B cell (primary cell): ENCODE results near the gene CLASP1. TPM values are rescaled to one million over a fixed set of nuclear protein-coding genes. Genes with fewer than 3 reads are reported as not detected.

Source experiments
- ATAC-seq: fragments of 200-7000 bp; cut with Tn5 transposase; one replicate; pipeline ENCODE4 v1.10.0; 2021; ENCODE audit warnings: low read depth, mild to moderate bottlenecking, moderate number of reproducible peaks, moderate library complexity
- CTCF ChIA-PET: fragments of 350-600 bp; sonication (Branson Sonifier 250); formaldehyde crosslinking; loops from one replicate; lab custom pipeline; 2021; ENCODE audit warnings: antibody characterized with exemption, inconsistent platforms; lab: Charles Lee
- POLR2A ChIA-PET: fragments of 350-600 bp; sonication (Branson Sonifier 250); formaldehyde crosslinking; loops from one replicate; lab custom pipeline; 2021; ENCODE audit warnings: antibody characterized with exemption; lab: Charles Lee
- DNase-seq: peaks from one replicate; pipeline ENCODE4 v3.0.0; 2013
- H2AFZ ChIP-seq: 2 replicates; pipeline ENCODE4 v1.6.1; 2012; ENCODE audit warnings: mild to moderate bottlenecking, low read depth, low read length; ENCODE audit not compliant: insufficient read depth, poor library complexity, severe bottlenecking
- H3K27ac ChIP-seq, 2 donors: 1 replicate in 1 of 2; 2 replicates in 1 of 2; pipeline ENCODE4 v1.5.1; 2012 to 2013; ENCODE audit warnings: low read length in 2 of 2, mild to moderate bottlenecking in 2 of 2, moderate library complexity in 1 of 2
- H3K27me3 ChIP-seq, 4 experiments: fragments of 200-600 bp in 1 of 4; sonication (generic) in 1 of 4; replicated peaks in 1 of 4; 1 replicate in 2 of 4; 2 replicates in 2 of 4; pipeline versions ENCODE4 v1.6.1 to v1.7.0; 2013 to 2016; ENCODE audit warnings: low read length in 3 of 4, mild to moderate bottlenecking in 2 of 4, mixed read lengths in 1 of 4, moderate library complexity in 1 of 4; ENCODE audit not compliant: insufficient read depth in 4 of 4, control insufficient read depth in 3 of 4; ENCODE audit errors: control extremely low read depth in 1 of 4
- H3K36me3 ChIP-seq, 2 experiments: replicated peaks in 1 of 2; 1 replicate in 1 of 2; 2 replicates in 1 of 2; pipeline versions ENCODE4 v1.6.1 to v1.7.1; 2013; ENCODE audit warnings: low read length in 1 of 2; ENCODE audit not compliant: insufficient read depth in 2 of 2, control insufficient read depth in 1 of 2; ENCODE audit errors: control extremely low read depth in 1 of 2, extremely low read depth in 1 of 2
- H3K4me1 ChIP-seq, 2 donors: fragments of 200-600 bp in 1 of 2; sonication (generic) in 1 of 2; 1 replicate in 1 of 2; 2 replicates in 1 of 2; pipeline versions ENCODE4 v1.5.1 to v1.6.1; 2013 to 2017; ENCODE audit warnings: low read length in 2 of 2; ENCODE audit not compliant: control insufficient read depth in 2 of 2, insufficient read depth in 2 of 2
- H3K4me2 ChIP-seq: replicated peaks from 2 replicates; pipeline ENCODE3; 2012; ENCODE audit warnings: mild to moderate bottlenecking, low read depth, low read length; ENCODE audit not compliant: poor library complexity, severe bottlenecking
- H3K4me3 ChIP-seq, 5 experiments: fragments of 200-600 bp in 1 of 5; sonication (generic) in 1 of 5; 1 replicate in 3 of 5; 2 replicates in 2 of 5; pipeline versions ENCODE4 v1.5.1 to v1.7.0; 2011 to 2016; ENCODE audit warnings: low read length in 4 of 5, mild to moderate bottlenecking in 4 of 5, low read depth in 2 of 5, control low read depth in 1 of 5, moderate library complexity in 1 of 5; ENCODE audit not compliant: insufficient read depth in 1 of 5; ENCODE audit errors: control extremely low read depth in 1 of 5, extremely low read depth in 1 of 5
- H3K79me2 ChIP-seq: fragments of 200-600 bp; sonication (generic); one replicate; pipeline ENCODE4 v1.6.0; 2016; ENCODE audit warnings: low read length; ENCODE audit not compliant: control insufficient read depth, insufficient read depth
- H3K9ac ChIP-seq: fragments of 200-600 bp; sonication (generic); 2 replicates; pipeline ENCODE4 v1.6.1; 2017; ENCODE audit warnings: mild to moderate bottlenecking, low read length, moderate library complexity
- H3K9me3 ChIP-seq, 3 donors: one replicate each; pipeline versions ENCODE4 v1.6.1 to v1.7.1; 2013; ENCODE audit warnings: low read length in 2 of 3; ENCODE audit not compliant: control insufficient read depth in 2 of 3, insufficient read depth in 1 of 3; ENCODE audit errors: control extremely low read depth in 1 of 3
- H4K20me1 ChIP-seq: 2 replicates; pipeline ENCODE4 v1.6.0; 2012; ENCODE audit warnings: mild to moderate bottlenecking, low read length; ENCODE audit not compliant: insufficient read depth, control insufficient read depth, poor library complexity, severe bottlenecking
- H3K27ac Mint-ChIP-seq: one replicate; pipeline ENCODE4 v1.8.0; 2021; ENCODE audit warnings: mixed read lengths
- H3K27me3 Mint-ChIP-seq: one replicate; pipeline ENCODE4 v1.8.0; 2021; ENCODE audit warnings: mixed read lengths
- H3K4me1 Mint-ChIP-seq: one replicate; pipeline ENCODE4 v1.8.0; 2021; ENCODE audit warnings: mixed read lengths
- H3K4me3 Mint-ChIP-seq: one replicate; pipeline ENCODE4 v1.8.0; 2021; ENCODE audit warnings: mixed read lengths
- H3K9me3 Mint-ChIP-seq: one replicate; pipeline ENCODE4 v1.8.0; 2022; ENCODE audit warnings: mixed read lengths; ENCODE audit not compliant: insufficient read depth
- EZH2 ChIP-seq: IDR thresholded peaks from 2 replicates; pipeline ENCODE4 v1.6.1; 2012; ENCODE audit warnings: borderline replicate concordance, low read depth, mild to moderate bottlenecking, moderate library complexity, low read length; ENCODE audit not compliant: insufficient read depth, poor library complexity, severe bottlenecking
- WGBS: methylation state at CpG from one replicate; pipeline ENCODE4 v1.1.5; 2013; ENCODE audit warnings: missing lambda C conversion rate; ENCODE audit not compliant: insufficient coverage; 5-methylcytosine and 5-hydroxymethylcytosine counted together
- intact Hi-C: fragments of 100-400 bp; cut with micrococcal nuclease; formaldehyde crosslinking; loops from one replicate; pipeline ENCODE4 v1.10.0; 2022
- polyA plus RNA-seq: library from polyadenylated mRNA; depleted of rRNA; stranded (reverse); fragments of >200 nt; gene quantifications from 2 replicates; pipeline ENCODE4 v1.2.3, GENCODE V29; 2012
- small RNA-seq: library from RNA; depleted of rRNA; stranded (forward); fragments of <200 nt; gene quantifications from one replicate; pipeline ENCODE3, GENCODE V24; 2012; ENCODE audit warnings: low replicate concordance, low read depth; ENCODE audit not compliant: insufficient read length
- total RNA-seq, 2 donors: library from RNA; stranded (reverse); fragments of 120-200 nt in 1 of 2; gene quantifications; 1 replicate in 1 of 2; 2 replicates in 1 of 2; pipeline versions ENCODE4 v1.2.3 to v1.2.4, GENCODE V29; 2013 to 2022
- TF ChIP-seq, protein P1 (sequence below): fragments of 200-600 bp; IDR thresholded peaks from one replicate; pipeline ENCODE4 v1.8.0; 2022; ENCODE audit warnings: antibody characterized with exemption, mild to moderate bottlenecking

Gene CLASP1
- total and polyA plus RNA-seq, 2 donors (not counting 1 experiment from before 2014, with no cell fraction given), result 8.7 to 88.0 TPM

- POLR2A ChIA-PET, result no interaction called here
- no peak overlapping the region for H3K27ac Mint-ChIP-seq
These were observed 361.3 kb downstream of the CLASP1 start for GRCh38 chr2:121287956-121288355.

More at GRCh38 chr2:121287956-121288355, 361.3 kb downstream of the CLASP1 start:
- Histone ChIP-seq H3K4me1 (peaks cover 5 to 6% of the 10 kb centered on the region in 2 donors), H3K4me2 (no peak overlapping the region), H3K36me3 (no peaks in the 10 kb centered on the region), H3K4me3 (no peak overlapping the region), H3K79me2 (no peaks in the 10 kb centered on the region), H3K9ac (no peak overlapping the region), H3K27me3 (peaks cover 0 to 12% (median 7%) of the 10 kb centered on the region in 4 experiments), H3K9me3 (peaks cover 0 to 4% (median 0%) of the 10 kb centered on the region in 3 donors), H3K27ac (no peak overlapping the region), H2AFZ (no peak overlapping the region), H4K20me1 (no peaks in the 10 kb centered on the region)
- no peak for DNase-seq
- TF ChIP-seq, protein P1, sequence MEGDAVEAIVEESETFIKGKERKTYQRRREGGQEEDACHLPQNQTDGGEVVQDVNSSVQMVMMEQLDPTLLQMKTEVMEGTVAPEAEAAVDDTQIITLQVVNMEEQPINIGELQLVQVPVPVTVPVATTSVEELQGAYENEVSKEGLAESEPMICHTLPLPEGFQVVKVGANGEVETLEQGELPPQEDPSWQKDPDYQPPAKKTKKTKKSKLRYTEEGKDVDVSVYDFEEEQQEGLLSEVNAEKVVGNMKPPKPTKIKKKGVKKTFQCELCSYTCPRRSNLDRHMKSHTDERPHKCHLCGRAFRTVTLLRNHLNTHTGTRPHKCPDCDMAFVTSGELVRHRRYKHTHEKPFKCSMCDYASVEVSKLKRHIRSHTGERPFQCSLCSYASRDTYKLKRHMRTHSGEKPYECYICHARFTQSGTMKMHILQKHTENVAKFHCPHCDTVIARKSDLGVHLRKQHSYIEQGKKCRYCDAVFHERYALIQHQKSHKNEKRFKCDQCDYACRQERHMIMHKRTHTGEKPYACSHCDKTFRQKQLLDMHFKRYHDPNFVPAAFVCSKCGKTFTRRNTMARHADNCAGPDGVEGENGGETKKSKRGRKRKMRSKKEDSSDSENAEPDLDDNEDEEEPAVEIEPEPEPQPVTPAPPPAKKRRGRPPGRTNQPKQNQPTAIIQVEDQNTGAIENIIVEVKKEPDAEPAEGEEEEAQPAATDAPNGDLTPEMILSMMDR, result no peak
- no peak for TF ChIP-seq EZH2
- intact Hi-C loops, result no loop called here
- Mint-ChIP-seq H3K4me1 (peaks cover 13% of the 10 kb centered on the region), H3K4me3 (no peak overlapping the region), H3K9me3 (no peaks in the 10 kb centered on the region), H3K27me3 (peaks cover 39% of the 10 kb centered on the region)
- WGBS, result 94% methylated on average over 3 of the region's 4 CpGs
- CTCF ChIA-PET, result no interaction called here
- ATAC-seq, result no peak

Small RNA genes lying within 50 kb of the gene (small RNA-seq; reads per million reads assigned to genes)
- gene RF00019, result not detected
- gene RNU4ATAC, result 536 reads per million, percentile 98 among the genes with 10 or more reads in this experiment

Other genes with a start within 250 kb of the CLASP1 start
- gene RNU4ATAC, start 118.6 kb downstream of the CLASP1 start, total RNA-seq, result not detected in 2 replicates
- not detected in 2 replicates for gene RNU4ATAC, start 118.6 kb downstream of the CLASP1 start, polyA plus RNA-seq
- 55.3 and 56.3 TPM in 2 replicates for gene NIFK, start 87.4 kb upstream of the CLASP1 start, total RNA-seq
- 9.2 and 10.1 TPM in 2 replicates for gene NIFK, start 87.4 kb upstream of the CLASP1 start, polyA plus RNA-seq
- gene TSN, start 106.2 kb upstream of the CLASP1 start, total RNA-seq, result 43.4 and 46.0 TPM in 2 replicates
- 10.8 and 14.2 TPM in 2 replicates for gene TSN, start 106.2 kb upstream of the CLASP1 start, polyA plus RNA-seq